Measurements from ENCODE around the gene CSF1.

The CSF1 gene

GRCh38 chr1:109896681-109897080, 14.0 kb upstream of the CSF1 start:
- Histone ChIP-seq H3K4me1 (ENCODE audit: insufficient read depth, insufficient read length) (peaks cover 16% of the 10 kb centered on the region), H3K36me3 (ENCODE audit: insufficient read depth, insufficient read length, low read length) (no peaks in the 10 kb centered on the region), H3K4me3 (ENCODE audit: insufficient read length, low read depth) (no peak overlapping the region), H3K9ac (ENCODE audit: insufficient read length, low read depth) (no peak overlapping the region), H3K27me3 (ENCODE audit: insufficient read depth, insufficient read length) (no peaks in the 10 kb centered on the region), H3K9me3 (ENCODE audit: insufficient read depth, low read length) (no peaks in the 10 kb centered on the region)
- no peak for TF ChIP-seq ZNF274 (IDR thresholded peaks at IDR 0.05; ENCODE audit: low read depth, low read length)
- no peak for TF ChIP-seq YY1 (IDR thresholded peaks at IDR 0.05; ENCODE audit: insufficient read depth, insufficient read length)
- TF ChIP-seq SUZ12 (IDR thresholded peaks at IDR 0.05; ENCODE audit: extremely low read depth, insufficient read depth, insufficient read length) = no peak
- no peak for DNase-seq (ENCODE audit: low read depth, low spot score)

GRCh38 chr1:109897259-109897955, 13.2 kb upstream of the CSF1 start:
- Histone ChIP-seq H3K27me3 (ENCODE audit: insufficient read depth, insufficient read length) (no peaks in the 10 kb centered on the region), H3K4me1 (ENCODE audit: insufficient read depth, insufficient read length) (peaks cover 11% of the 10 kb centered on the region), H3K9ac (ENCODE audit: insufficient read length, low read depth) (no peak overlapping the region), H3K4me3 (ENCODE audit: insufficient read length, low read depth) (no peak overlapping the region), H3K36me3 (ENCODE audit: insufficient read depth, insufficient read length, low read length) (no peaks in the 10 kb centered on the region), H3K9me3 (ENCODE audit: insufficient read depth, low read length) (no peaks in the 10 kb centered on the region)
- DNase-seq (ENCODE audit: low read depth, low spot score) = no peak
- TF ChIP-seq SUZ12 (IDR thresholded peaks at IDR 0.05; ENCODE audit: extremely low read depth, insufficient read depth, insufficient read length) (no peak), ZNF274 (IDR thresholded peaks at IDR 0.05; ENCODE audit: low read depth, low read length) (no peak)

GRCh38 chr1:109898842-109899241, 11.8 kb upstream of the CSF1 start:
- TF ChIP-seq YY1 (IDR thresholded peaks at IDR 0.05; ENCODE audit: insufficient read depth, insufficient read length) = no peak
- no peak for TF ChIP-seq ZNF274 (IDR thresholded peaks at IDR 0.05; ENCODE audit: low read depth, low read length)
- TF ChIP-seq SUZ12 (IDR thresholded peaks at IDR 0.05; ENCODE audit: extremely low read depth, insufficient read depth, insufficient read length) = no peak
- DNase-seq (ENCODE audit: low read depth, low spot score) = no peak
- Histone ChIP-seq H3K4me1 (ENCODE audit: insufficient read depth, insufficient read length) (peaks cover 6% of the 10 kb centered on the region), H3K27me3 (ENCODE audit: insufficient read depth, insufficient read length) (no peaks in the 10 kb centered on the region), H3K36me3 (ENCODE audit: insufficient read depth, insufficient read length, low read length) (no peaks in the 10 kb centered on the region), H3K9me3 (ENCODE audit: insufficient read depth, low read length) (no peaks in the 10 kb centered on the region), H3K9ac (ENCODE audit: insufficient read length, low read depth) (no peak overlapping the region), H3K4me3 (ENCODE audit: insufficient read length, low read depth) (no peak overlapping the region)

DNA sequence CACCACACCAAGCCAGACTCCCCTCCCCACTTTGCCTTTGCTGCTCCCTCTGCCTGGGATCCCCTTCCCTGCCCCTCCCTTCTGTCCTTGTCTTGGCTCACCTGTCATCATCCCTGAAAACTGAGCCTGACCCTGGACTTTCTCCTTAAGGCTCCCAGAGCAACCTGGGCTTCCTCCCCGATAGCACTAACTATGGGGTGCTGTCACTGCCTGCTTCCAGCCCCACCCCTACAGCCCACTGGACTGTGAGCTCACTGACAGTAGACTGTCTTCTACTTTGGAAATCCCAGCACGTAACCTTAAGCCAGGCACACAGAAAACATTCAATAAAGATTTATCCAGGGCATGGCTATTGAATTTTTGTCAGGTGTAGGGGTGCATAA, 9.5 kb upstream of the CSF1 start:
- Histone ChIP-seq H3K27me3 (ENCODE audit: insufficient read depth, insufficient read length) (peaks cover 7% of the 10 kb centered on the region), H3K9me3 (ENCODE audit: insufficient read depth, low read length) (no peaks in the 10 kb centered on the region), H3K36me3 (ENCODE audit: insufficient read depth, insufficient read length, low read length) (no peaks in the 10 kb centered on the region), H3K4me1 (ENCODE audit: insufficient read depth, insufficient read length) (peaks cover under 1% of the 10 kb centered on the region), H3K4me3 (ENCODE audit: insufficient read length, low read depth) (no peak overlapping the region), H3K9ac (ENCODE audit: insufficient read length, low read depth) (no peak overlapping the region)
- DNase-seq (ENCODE audit: low read depth, low spot score) = no peak
- TF ChIP-seq YY1 (IDR thresholded peaks at IDR 0.05; ENCODE audit: insufficient read depth, insufficient read length) = no peak
- no peak for TF ChIP-seq ZNF274 (IDR thresholded peaks at IDR 0.05; ENCODE audit: low read depth, low read length)
- TF ChIP-seq SUZ12 (IDR thresholded peaks at IDR 0.05; ENCODE audit: extremely low read depth, insufficient read depth, insufficient read length) = no peak

- H3K4me1 ChIP-seq (ENCODE audit: insufficient read depth, insufficient read length) = peaks cover 2% of the 10 kb centered on the region
- H3K9ac ChIP-seq (ENCODE audit: insufficient read length, low read depth) = no peak overlapping the region
- H3K36me3 ChIP-seq (ENCODE audit: insufficient read depth, insufficient read length, low read length) = no peaks in the 10 kb centered on the region
- no peak for TF ChIP-seq YY1 (IDR thresholded peaks at IDR 0.05; ENCODE audit: insufficient read depth, insufficient read length)
- no peak for TF ChIP-seq ZNF274 (IDR thresholded peaks at IDR 0.05; ENCODE audit: low read depth, low read length)
- TF ChIP-seq SUZ12 (IDR thresholded peaks at IDR 0.05; ENCODE audit: extremely low read depth, insufficient read depth, insufficient read length) = no peak
- DNase-seq (ENCODE audit: low read depth, low spot score) = no peak
- H3K27me3 ChIP-seq (ENCODE audit: insufficient read depth, insufficient read length) = peaks cover 12% of the 10 kb centered on the region
- H3K9me3 ChIP-seq (ENCODE audit: insufficient read depth, low read length) = no peaks in the 10 kb centered on the region
- H3K4me3 ChIP-seq (ENCODE audit: insufficient read length, low read depth) = no peak overlapping the region
Observed at GRCh38 chr1:109901524-109902145, 9.0 kb upstream of the CSF1 start.

DNA sequence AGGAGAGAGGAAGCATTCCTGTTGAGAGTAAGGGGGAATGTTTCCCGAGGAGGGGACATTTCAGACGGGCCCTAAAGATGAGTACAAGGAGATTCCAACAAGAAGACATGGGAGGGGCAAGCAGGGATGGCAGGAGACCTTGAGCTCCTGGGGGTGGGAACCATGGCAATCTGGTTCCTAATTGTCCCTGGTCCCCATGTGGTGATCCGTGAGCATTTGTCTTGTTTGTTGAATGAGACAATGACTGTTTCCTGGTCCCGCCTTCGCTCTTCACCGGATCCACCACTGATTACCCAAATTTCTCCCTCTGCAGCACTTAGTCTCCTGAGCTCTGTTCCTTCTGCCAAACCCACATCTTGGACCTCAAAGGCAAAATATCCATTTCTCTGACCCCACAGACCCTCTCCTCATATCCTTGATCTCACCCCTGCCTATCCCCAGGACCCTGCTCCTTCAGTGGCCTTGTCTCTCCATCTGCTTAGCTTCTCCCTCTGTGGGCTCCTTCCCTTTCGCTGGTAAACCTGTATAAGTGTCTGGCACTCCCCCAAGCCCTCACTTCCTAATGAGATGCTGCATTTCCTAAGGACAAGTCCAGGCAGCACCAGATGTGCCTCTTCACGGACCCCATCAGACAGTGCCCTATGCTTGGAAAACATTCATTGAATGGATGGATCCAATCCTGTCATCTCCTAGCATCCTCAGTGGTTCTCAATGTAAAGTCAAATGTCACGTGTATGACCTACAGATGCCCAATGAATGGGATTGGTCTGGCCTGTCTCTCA, 8.3 kb upstream of the CSF1 start:
- no peak for TF ChIP-seq YY1 (IDR thresholded peaks at IDR 0.05; ENCODE audit: insufficient read depth, insufficient read length)
- TF ChIP-seq SUZ12 (IDR thresholded peaks at IDR 0.05; ENCODE audit: extremely low read depth, insufficient read depth, insufficient read length) = no peak
- TF ChIP-seq ZNF274 (IDR thresholded peaks at IDR 0.05; ENCODE audit: low read depth, low read length) = no peak

GRCh38 chr1:109903376-109903930, 7.2 kb upstream of the CSF1 start:
- Histone ChIP-seq H3K4me1 (ENCODE audit: insufficient read depth, insufficient read length) (peaks cover 2% of the 10 kb centered on the region), H3K9ac (ENCODE audit: insufficient read length, low read depth) (no peak overlapping the region), H3K36me3 (ENCODE audit: insufficient read depth, insufficient read length, low read length) (no peaks in the 10 kb centered on the region), H3K27me3 (ENCODE audit: insufficient read depth, insufficient read length) (peaks cover 29% of the 10 kb centered on the region), H3K4me3 (ENCODE audit: insufficient read length, low read depth) (no peak overlapping the region), H3K9me3 (ENCODE audit: insufficient read depth, low read length) (no peaks in the 10 kb centered on the region)
- TF ChIP-seq ZNF274 (IDR thresholded peaks at IDR 0.05; ENCODE audit: low read depth, low read length) = no peak
- no peak for TF ChIP-seq SUZ12 (IDR thresholded peaks at IDR 0.05; ENCODE audit: extremely low read depth, insufficient read depth, insufficient read length)
- TF ChIP-seq YY1 (IDR thresholded peaks at IDR 0.05; ENCODE audit: insufficient read depth, insufficient read length) = no peak
- no peak for DNase-seq (ENCODE audit: low read depth, low spot score)

More for the DNA sequence above, 8.3 kb upstream of the CSF1 start:
- Histone ChIP-seq H3K9ac (ENCODE audit: insufficient read length, low read depth) (no peak overlapping the region), H3K36me3 (ENCODE audit: insufficient read depth, insufficient read length, low read length) (no peaks in the 10 kb centered on the region), H3K4me1 (ENCODE audit: insufficient read depth, insufficient read length) (peaks cover 2% of the 10 kb centered on the region), H3K4me3 (ENCODE audit: insufficient read length, low read depth) (no peak overlapping the region), H3K27me3 (ENCODE audit: insufficient read depth, insufficient read length) (peaks cover 19% of the 10 kb centered on the region), H3K9me3 (ENCODE audit: insufficient read depth, low read length) (no peaks in the 10 kb centered on the region)
- DNase-seq (ENCODE audit: low read depth, low spot score) = no peak
